Keratinocyte (primary cell): ENCODE measurements around the gene BNIP5. TPM values are rescaled to one million over a fixed set of nuclear protein-coding genes. Genes with fewer than 3 reads are reported as not detected.

Experiments
- DNase-seq: peaks from one replicate; pipeline ENCODE4 v3.0.0-alpha.2; 2011; ENCODE audit warnings: low read depth, missing footprints, low spot score
- FAIRE-seq: peaks from 2 replicates; lab custom pipeline; 2011; peaks lifted over from hg19 to GRCh38; lab: Jason Lieb, UNC
- H2AFZ ChIP-seq: 2 replicates; pipeline ENCODE4 v1.6.0; 2012; ENCODE audit warnings: low read length, control low read depth, inconsistent platforms; ENCODE audit not compliant: control insufficient read depth
- H3K27ac ChIP-seq: 2 replicates; pipeline ENCODE4 v1.5.1; 2011; ENCODE audit warnings: low read length; ENCODE audit not compliant: control insufficient read depth, insufficient read depth
- H3K27me3 ChIP-seq: 3 replicates; pipeline ENCODE4 v1.6.0; 2011; ENCODE audit warnings: low read length; ENCODE audit not compliant: control insufficient read depth, insufficient read depth; ENCODE audit errors: extremely low read depth
- H3K36me3 ChIP-seq, 2 experiments: 2 replicates in 1 of 2; 3 replicates in 1 of 2; pipeline ENCODE4 v1.5.1; 2011; ENCODE audit warnings: low read length in 2 of 2, mild to moderate bottlenecking in 1 of 2; ENCODE audit not compliant: control insufficient read depth in 2 of 2, insufficient read depth in 2 of 2; ENCODE audit errors: extremely low read depth in 1 of 2
- H3K4me1 ChIP-seq: 3 replicates; pipeline ENCODE4 v1.5.1; 2011; ENCODE audit warnings: low read length; ENCODE audit not compliant: control insufficient read depth, insufficient read depth; ENCODE audit errors: extremely low read depth
- H3K4me2 ChIP-seq: 3 replicates; pipeline ENCODE4 v1.6.0; 2011; ENCODE audit warnings: low read depth, low read length; ENCODE audit not compliant: control insufficient read depth, insufficient read depth; ENCODE audit errors: extremely low read depth
- H3K4me3 ChIP-seq, 3 experiments: fragments of 200-600 bp in 1 of 3; sonication (generic) in 1 of 3; 2 replicates in 2 of 3; 3 replicates in 1 of 3; pipeline ENCODE4 v1.5.1; 2011 to 2016; ENCODE audit warnings: low read length in 3 of 3, mild to moderate bottlenecking in 3 of 3, control low read depth in 2 of 3, inconsistent platforms in 1 of 3, low read depth in 1 of 3, mixed read lengths in 1 of 3, mixed run types in 1 of 3, moderate library complexity in 1 of 3; ENCODE audit not compliant: control insufficient read depth in 2 of 3, insufficient read depth in 2 of 3; ENCODE audit errors: extremely low read depth in 1 of 3
- H3K79me2 ChIP-seq: 2 replicates; pipeline ENCODE4 v1.6.0; 2012; ENCODE audit warnings: low read length; ENCODE audit not compliant: control insufficient read depth, insufficient read depth
- H3K9ac ChIP-seq: 3 replicates; pipeline ENCODE4 v1.6.0; 2011; ENCODE audit warnings: low read length; ENCODE audit not compliant: control insufficient read depth, insufficient read depth; ENCODE audit errors: extremely low read depth
- H3K9me1 ChIP-seq: 3 replicates; pipeline ENCODE4 v1.6.0; 2011; ENCODE audit warnings: low read length; ENCODE audit not compliant: control insufficient read depth, insufficient read depth; ENCODE audit errors: extremely low read depth
- H3K9me3 ChIP-seq: 2 replicates; pipeline ENCODE4 v1.5.1; 2012; ENCODE audit warnings: low read depth, low read length; ENCODE audit not compliant: control insufficient read depth
- H4K20me1 ChIP-seq: 3 replicates; pipeline ENCODE4 v1.6.0; 2011; ENCODE audit warnings: low read length; ENCODE audit not compliant: control insufficient read depth, insufficient read depth; ENCODE audit errors: extremely low read depth
- EZH2 ChIP-seq: IDR thresholded peaks from one replicate; pipeline ENCODE4 v1.6.1; 2012; ENCODE audit warnings: inconsistent platforms, mild to moderate bottlenecking, low read length, moderate library complexity
- dilution Hi-C: fragments of 300-500 bp; cut with MboI; formaldehyde crosslinking; loops from one replicate; pipeline ENCODE4 v1.7.0; 2020; ENCODE audit warnings: low sequenced_read_pairs; ENCODE audit not compliant: extremely low pct_ligation_motif_present
- polyA plus RNA-seq, 5 experiments: library from polyadenylated mRNA; depleted of rRNA in 3 of 5; stranded (reverse) in 3 of 5; stranded (forward) in 1 of 5; unstranded in 1 of 5; fragments of >200 nt; gene quantifications; 1 replicate in 1 of 5; 2 replicates in 3 of 5; 3 replicates in 1 of 5; pipeline versions ENCODE4 v1.2.1 to v1.2.3, GENCODE V29; 2011 to 2012; ENCODE audit warnings: missing spikeins in 2 of 5, low read depth in 1 of 5, low replicate concordance in 1 of 5
- TF ChIP-seq, protein P1 (sequence below), 3 experiments: IDR thresholded peaks in 1 of 3; conservative IDR thresholded peaks in 1 of 3; optimal IDR thresholded peaks in 1 of 3; 2 replicates in 2 of 3; 3 replicates in 1 of 3; pipeline versions ENCODE3 to v1.5.1; 2011; ENCODE audit warnings: low read length in 3 of 3, mild to moderate bottlenecking in 3 of 3, moderate library complexity in 2 of 3, control low read depth in 1 of 3, inconsistent platforms in 1 of 3; ENCODE audit not compliant: insufficient read depth in 2 of 3; ENCODE audit errors: extremely low read depth in 1 of 3

The BNIP5 gene
- polyA plus RNA-seq, 1 donor (not counting 4 experiments of a cell fraction or from before 2014, with no cell fraction given) = not detected

DNA sequence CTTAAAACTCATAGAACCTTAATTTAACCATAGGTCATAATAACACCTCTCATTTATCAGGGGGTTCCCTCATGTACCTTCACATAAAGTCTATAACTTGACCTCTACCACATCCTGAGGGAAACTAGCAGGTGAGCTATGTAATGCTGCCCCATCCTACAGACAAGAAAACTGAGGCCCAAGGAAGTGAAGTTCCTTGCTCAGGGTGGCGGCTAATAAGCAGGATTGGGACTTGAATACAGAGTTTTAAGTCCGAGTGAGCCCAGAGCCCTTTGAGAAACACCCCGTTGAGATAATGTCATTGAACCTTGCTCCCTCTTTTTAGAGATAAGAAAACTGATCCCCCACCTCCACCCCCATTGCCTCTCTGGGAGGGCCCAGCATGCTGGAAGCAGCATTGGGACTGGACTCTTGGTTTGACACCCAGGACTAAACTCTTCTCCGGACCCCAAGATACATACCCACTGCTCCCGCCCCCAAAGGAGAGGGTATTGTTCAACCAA, 429 bp downstream of the BNIP5 start:
- no peak overlapping the region for H2AFZ ChIP-seq
- no peak for TF ChIP-seq EZH2
- TF ChIP-seq, protein P1, sequence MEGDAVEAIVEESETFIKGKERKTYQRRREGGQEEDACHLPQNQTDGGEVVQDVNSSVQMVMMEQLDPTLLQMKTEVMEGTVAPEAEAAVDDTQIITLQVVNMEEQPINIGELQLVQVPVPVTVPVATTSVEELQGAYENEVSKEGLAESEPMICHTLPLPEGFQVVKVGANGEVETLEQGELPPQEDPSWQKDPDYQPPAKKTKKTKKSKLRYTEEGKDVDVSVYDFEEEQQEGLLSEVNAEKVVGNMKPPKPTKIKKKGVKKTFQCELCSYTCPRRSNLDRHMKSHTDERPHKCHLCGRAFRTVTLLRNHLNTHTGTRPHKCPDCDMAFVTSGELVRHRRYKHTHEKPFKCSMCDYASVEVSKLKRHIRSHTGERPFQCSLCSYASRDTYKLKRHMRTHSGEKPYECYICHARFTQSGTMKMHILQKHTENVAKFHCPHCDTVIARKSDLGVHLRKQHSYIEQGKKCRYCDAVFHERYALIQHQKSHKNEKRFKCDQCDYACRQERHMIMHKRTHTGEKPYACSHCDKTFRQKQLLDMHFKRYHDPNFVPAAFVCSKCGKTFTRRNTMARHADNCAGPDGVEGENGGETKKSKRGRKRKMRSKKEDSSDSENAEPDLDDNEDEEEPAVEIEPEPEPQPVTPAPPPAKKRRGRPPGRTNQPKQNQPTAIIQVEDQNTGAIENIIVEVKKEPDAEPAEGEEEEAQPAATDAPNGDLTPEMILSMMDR (optimal IDR thresholded peaks at IDR 0.05 in 1 of 3, IDR thresholded peaks at IDR 0.05 in 1 of 3, conservative IDR thresholded peaks at IDR 0.05 in 1 of 3; ENCODE audit: extremely low read depth in 1 of 3, insufficient read depth in 2 of 3, low read length in 3 of 3) = no peak
- H3K4me3 ChIP-seq = no peak overlapping the region
- DNase-seq = no peak
- no peaks in the 10 kb centered on the region for H3K9me1 ChIP-seq
- no peak overlapping the region for H3K4me2 ChIP-seq
- no peaks in the 10 kb centered on the region for H3K36me3 ChIP-seq
- H3K9ac ChIP-seq = no peak overlapping the region
- no peak overlapping the region for H3K27ac ChIP-seq
- no peaks in the 10 kb centered on the region for H3K79me2 ChIP-seq
- peaks cover 5% of the 10 kb centered on the region for H3K4me1 ChIP-seq
- no peaks in the 10 kb centered on the region for H4K20me1 ChIP-seq
- H3K9me3 ChIP-seq = no peaks in the 10 kb centered on the region
- dilution Hi-C loops = no loop called here
- FAIRE-seq = no peak
- H3K27me3 ChIP-seq = peaks cover 43% of the 10 kb centered on the region

DNA sequence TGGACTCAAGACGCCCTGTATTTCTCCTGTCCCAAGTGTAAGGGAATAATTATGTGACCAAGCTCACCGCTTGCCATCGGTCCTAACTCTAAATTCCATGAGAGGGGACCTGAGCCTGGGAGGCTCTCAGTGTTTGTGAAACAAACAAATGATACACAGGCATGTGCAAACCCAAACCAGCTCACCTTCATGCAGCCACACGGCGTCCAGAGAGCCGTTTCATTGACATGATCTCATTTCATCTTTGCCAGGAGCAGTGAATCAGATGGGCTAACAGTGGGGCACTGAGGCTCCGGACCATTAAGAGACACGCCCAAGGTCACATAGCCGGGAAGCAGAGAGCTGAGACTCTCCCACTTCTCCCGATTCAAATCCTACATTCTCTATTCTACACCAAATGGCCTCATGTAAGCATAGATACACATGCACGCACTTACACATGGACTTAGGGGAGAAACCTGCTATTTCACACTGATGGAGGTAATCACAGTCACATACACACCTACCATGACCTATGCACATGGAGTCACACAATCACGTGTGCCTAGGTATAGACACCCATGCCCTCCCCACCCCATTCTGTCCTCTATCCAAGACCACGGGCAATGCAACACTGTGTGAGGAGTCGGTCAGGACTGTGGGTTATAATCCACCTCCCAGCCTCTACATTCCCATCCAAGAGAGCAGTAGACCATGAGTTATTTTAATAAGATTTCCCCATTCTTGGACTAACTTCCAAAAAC, 1.1 kb downstream of the BNIP5 start:
- no peaks in the 10 kb centered on the region for H3K36me3 ChIP-seq
- peaks cover 2% of the 10 kb centered on the region for H3K4me1 ChIP-seq
- no peaks in the 10 kb centered on the region for H3K79me2 ChIP-seq
- no peak for TF ChIP-seq EZH2
- TF ChIP-seq, protein P1 (optimal IDR thresholded peaks at IDR 0.05 in 1 of 3, IDR thresholded peaks at IDR 0.05 in 1 of 3, conservative IDR thresholded peaks at IDR 0.05 in 1 of 3; ENCODE audit: extremely low read depth in 1 of 3, insufficient read depth in 2 of 3, low read length in 3 of 3) = no peak
- no peak overlapping the region for H3K4me2 ChIP-seq
- H3K9me1 ChIP-seq = no peaks in the 10 kb centered on the region
- H2AFZ ChIP-seq = no peak overlapping the region
- H4K20me1 ChIP-seq = no peaks in the 10 kb centered on the region
- dilution Hi-C loops = no loop called here
- FAIRE-seq = no peak
- H3K27me3 ChIP-seq = peaks cover 41% of the 10 kb centered on the region
- no peaks in the 10 kb centered on the region for H3K9me3 ChIP-seq
- DNase-seq = no peak
- no peak overlapping the region for H3K4me3 ChIP-seq
- no peak overlapping the region for H3K9ac ChIP-seq
- H3K27ac ChIP-seq = no peak overlapping the region
